Raji (cell line): Measurements from ENCODE around the gene GLYATL1.

Experiments used
- POLR2A ChIP-seq: IDR thresholded peaks from 2 replicates; pipeline ENCODE4 v1.6.1; 2011; ENCODE audit warnings: low read depth, low read length, control low read depth; ENCODE audit not compliant: insufficient read depth

GLYATL1 gene, protein sequence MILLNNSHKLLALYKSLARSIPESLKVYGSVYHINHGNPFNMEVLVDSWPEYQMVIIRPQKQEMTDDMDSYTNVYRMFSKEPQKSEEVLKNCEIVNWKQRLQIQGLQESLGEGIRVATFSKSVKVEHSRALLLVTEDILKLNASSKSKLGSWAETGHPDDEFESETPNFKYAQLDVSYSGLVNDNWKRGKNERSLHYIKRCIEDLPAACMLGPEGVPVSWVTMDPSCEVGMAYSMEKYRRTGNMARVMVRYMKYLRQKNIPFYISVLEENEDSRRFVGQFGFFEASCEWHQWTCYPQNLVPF

DNA sequence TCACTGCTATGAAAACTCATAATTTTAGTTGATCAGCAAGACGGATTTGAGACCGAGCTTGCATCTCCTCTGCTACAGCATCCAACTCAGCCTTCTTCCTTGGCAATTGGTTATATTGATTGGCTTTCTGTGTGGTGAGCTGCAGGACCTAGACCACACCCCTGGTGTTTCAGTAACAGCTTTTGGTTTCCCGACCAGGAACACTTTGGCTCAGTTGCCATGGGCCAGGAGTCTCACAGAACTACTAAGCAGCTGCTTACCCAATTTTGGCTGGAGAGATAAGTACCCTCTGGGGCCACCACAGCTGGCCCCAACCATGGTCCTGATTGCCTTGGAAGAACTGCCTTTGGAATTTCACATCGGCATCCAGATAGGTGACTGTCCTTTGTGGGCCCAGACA is at the start of gene GLYATL1:
Gene GLYATL1, plus strand, starts transcription at position 212 of the 400 bp plus-strand sequence. CDS start 7,600 bp downstream, outside the sequence.
- no peak for TF ChIP-seq POLR2A

DNA sequence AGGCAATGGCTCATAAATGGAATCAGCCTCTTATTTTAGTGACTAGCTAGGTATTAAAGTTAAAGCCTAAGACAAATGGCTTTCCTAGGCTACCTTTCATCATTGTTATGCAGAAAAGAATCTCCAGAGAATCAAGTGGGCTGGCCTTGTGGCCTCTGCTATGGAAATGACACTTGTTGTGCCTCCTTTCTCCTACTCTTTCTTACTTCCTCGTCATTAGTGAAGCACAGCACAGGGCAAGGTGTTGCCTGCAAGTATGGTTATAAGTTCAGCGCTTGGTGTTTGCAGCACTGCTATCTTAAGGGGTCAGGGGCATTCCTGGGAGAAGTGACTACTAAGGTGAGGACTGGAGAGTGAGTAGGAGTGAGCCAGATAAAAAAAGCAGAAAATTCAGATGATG is 45.4 kb upstream of the GLYATL1 start:
- no peak for TF ChIP-seq POLR2A

DNA sequence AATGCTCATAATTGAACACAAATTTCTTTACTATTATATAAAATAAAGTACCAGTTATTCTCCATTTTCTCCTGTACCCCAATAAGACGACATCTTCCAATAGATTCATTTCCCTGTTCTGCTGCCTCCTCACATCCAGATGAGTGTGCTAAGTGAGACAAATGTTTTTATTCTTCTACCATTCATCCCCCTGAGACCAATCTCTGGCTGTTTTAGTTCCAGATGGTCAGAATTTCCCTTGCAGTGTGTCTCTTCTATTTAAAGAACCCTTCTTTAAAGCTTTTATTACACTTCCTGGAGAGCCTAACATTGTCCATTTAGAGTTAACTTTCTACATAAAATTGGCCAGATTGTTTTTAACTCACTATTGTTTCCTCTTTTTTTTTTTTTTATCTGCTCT is 41.2 kb upstream of the GLYATL1 start:
- no peak for TF ChIP-seq POLR2A

- no peak for TF ChIP-seq POLR2A
These were observed 38.5 kb upstream of the GLYATL1 start for GRCh38 chr11:58900479-58901420.

- no peak for TF ChIP-seq POLR2A
These were observed 36.4 kb upstream of the GLYATL1 start for GRCh38 chr11:58902881-58903280.

GRCh38 chr11:58905011-58905720 is 34.1 kb upstream of the GLYATL1 start:
- TF ChIP-seq POLR2A, result no peak

DNA sequence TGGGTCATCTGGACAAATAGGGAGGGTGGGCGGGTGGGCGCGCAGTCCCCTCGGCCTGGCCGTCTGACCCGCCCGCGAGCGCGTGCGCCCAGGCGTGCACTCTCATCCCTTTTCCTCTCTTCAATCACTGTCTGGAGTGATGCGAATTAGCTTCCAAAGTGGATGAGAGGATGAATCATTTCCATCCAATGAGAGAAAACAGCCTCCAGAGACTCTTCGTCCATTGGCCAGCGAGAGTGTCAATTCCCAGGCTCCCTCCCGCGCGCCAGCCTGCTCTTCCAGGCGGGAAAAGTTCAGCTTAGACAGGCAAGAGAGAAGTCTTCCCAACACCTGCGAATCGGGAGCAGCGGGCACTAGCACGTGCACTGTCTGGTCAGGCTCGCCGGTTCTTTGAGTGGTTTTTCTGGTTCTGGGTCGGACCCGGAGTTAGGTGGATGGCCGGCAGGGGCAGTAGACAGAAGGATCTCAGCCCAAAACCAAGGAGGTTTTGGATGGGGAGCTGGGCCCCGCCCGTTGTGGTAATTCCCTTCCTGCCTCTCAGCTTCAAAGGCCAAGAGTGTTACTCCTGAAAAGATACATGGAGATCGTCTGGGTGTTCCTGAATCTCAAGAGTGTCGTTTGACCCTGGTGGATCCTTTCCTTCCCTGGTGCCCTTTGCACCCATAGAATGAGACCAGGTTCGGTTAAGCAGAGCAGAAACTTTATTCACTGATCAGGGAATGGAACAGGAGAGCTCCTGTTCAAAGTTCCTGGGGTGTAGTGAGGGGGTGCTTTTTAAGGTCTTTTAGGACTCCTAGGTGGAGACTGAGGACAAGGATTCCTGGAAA is 33.4 kb upstream of the GLYATL1 start:
- TF ChIP-seq POLR2A, result no peak

- TF ChIP-seq POLR2A, result no peak
These were observed 31.5 kb upstream of the GLYATL1 start for GRCh38 chr11:58907780-58908179.

DNA sequence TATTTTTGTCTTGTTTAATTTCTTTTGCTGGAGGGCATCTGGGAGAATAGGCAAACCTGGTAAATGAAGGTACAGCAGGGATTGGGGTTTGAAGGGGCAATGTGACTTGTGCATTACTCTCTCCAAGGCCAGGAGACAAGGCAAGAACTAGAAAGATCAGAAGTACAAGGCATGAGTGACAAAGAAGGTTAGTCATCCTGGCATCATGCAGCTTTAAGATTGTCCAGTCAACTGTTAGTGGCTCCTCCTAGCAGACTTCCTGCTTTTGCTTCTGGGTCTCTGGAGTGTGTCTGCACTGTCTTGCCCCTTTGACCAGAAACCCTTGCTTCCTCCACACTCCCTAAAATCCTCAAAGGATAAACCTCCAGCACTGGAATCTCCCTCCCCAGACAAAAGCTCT is 27.2 kb upstream of the GLYATL1 start:
- no peak for TF ChIP-seq POLR2A

- no peak for TF ChIP-seq POLR2A
These were observed 25.6 kb upstream of the GLYATL1 start for GRCh38 chr11:58913685-58914084.

DNA sequence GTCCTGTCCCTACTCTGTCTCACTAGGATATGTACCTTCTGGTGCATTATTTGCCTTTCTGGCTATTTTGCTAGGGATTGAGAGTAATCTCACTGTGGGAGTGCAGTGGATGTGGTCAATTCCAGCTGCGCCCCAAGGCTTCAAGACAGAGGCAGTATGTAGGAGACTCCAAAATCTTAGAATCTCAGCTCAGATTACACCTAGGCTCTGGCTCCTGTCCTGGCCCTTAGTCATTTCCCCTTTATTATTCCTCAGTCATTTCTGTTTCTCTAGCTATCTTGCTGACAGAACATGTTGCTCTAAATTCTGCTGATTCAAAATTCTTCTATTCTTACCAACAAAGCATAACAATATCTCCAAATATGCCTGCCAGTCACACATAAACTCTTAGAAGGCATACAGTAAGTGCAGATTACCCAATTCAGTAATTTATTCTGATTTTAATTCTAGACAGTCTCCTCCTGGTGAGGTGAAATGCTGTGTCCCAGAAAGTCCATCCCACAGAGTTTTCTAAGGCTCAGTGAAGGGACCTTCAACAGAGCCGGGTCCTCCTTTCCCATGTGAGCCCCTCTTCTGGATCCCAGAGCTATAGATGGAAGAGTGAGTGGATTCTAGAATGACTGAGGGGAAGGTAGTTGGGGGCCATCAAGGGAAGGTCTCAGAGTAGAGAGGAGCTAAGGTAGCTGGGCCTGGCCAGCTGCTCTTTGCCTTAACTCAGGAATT is 24.3 kb upstream of the GLYATL1 start:
- TF ChIP-seq POLR2A, result no peak

DNA sequence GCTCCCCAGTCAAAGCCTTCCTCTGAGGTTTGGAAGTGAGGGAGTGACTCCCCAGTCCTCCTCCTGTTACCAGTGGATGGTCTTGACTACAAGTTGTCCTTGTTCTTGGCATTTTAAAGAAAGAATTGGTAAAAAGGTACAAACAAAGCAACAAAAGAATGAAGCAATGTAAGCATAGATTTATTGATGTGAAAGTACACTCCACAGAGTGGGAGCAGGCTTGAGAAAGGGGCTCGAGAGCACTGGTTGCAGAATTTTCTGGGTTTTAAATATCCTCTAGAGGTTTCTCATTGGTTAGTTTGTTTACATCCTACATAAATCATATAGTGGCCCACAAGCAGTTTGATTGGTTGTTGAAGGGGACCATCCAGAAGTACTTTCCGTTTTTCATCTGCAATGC is 22.7 kb upstream of the GLYATL1 start:
- no peak for TF ChIP-seq POLR2A

GRCh38 chr11:58917159-58917783 is 22.0 kb upstream of the GLYATL1 start:
- TF ChIP-seq POLR2A, result no peak
